Measurements from ENCODE around the gene ARHGAP15.

The ARHGAP15 gene

GRCh38 chr2:143633419-143633818 is 504.2 kb downstream of the ARHGAP15 start:
- no peak for DNase-seq (ENCODE audit: low read depth)
- H3K4me3 ChIP-seq (ENCODE audit: low read depth, low read length) = no peak overlapping the region
- no peak for TF ChIP-seq CTCF (IDR thresholded peaks at IDR 0.05; ENCODE audit: low read depth, low read length, missing control alignments)

GRCh38 chr2:143635302-143635701 is 506.1 kb downstream of the ARHGAP15 start:
- H3K4me3 ChIP-seq (ENCODE audit: low read depth, low read length) = no peak overlapping the region
- no peak for DNase-seq (ENCODE audit: low read depth)
- TF ChIP-seq CTCF (IDR thresholded peaks at IDR 0.05; ENCODE audit: low read depth, low read length, missing control alignments) = no peak

- H3K4me3 ChIP-seq (ENCODE audit: low read depth, low read length) = no peak overlapping the region
- DNase-seq (ENCODE audit: low read depth) = no peak
- no peak for TF ChIP-seq CTCF (IDR thresholded peaks at IDR 0.05; ENCODE audit: low read depth, low read length, missing control alignments)
These were observed 506.7 kb downstream of the ARHGAP15 start for GRCh38 chr2:143635936-143636335.

GRCh38 chr2:143640826-143641225 is 511.6 kb downstream of the ARHGAP15 start:
- no peak overlapping the region for H3K4me3 ChIP-seq (ENCODE audit: low read depth, low read length)
- no peak for DNase-seq (ENCODE audit: low read depth)
- TF ChIP-seq CTCF (IDR thresholded peaks at IDR 0.05; ENCODE audit: low read depth, low read length, missing control alignments) = no peak

GRCh38 chr2:143645921-143646645 is 516.9 kb downstream of the ARHGAP15 start:
- H3K4me3 ChIP-seq (ENCODE audit: low read depth, low read length) = no peak overlapping the region
- DNase-seq (ENCODE audit: low read depth) = no peak
- TF ChIP-seq CTCF (IDR thresholded peaks at IDR 0.05; ENCODE audit: low read depth, low read length, missing control alignments) = no peak

- no peak for DNase-seq (ENCODE audit: low read depth)
- no peak overlapping the region for H3K4me3 ChIP-seq (ENCODE audit: low read depth, low read length)
- TF ChIP-seq CTCF (IDR thresholded peaks at IDR 0.05; ENCODE audit: low read depth, low read length, missing control alignments) = no peak
These were observed 520.1 kb downstream of the ARHGAP15 start for GRCh38 chr2:143649226-143649740.

- TF ChIP-seq CTCF (IDR thresholded peaks at IDR 0.05; ENCODE audit: low read depth, low read length, missing control alignments) = no peak
- no peak overlapping the region for H3K4me3 ChIP-seq (ENCODE audit: low read depth, low read length)
- no peak for DNase-seq (ENCODE audit: low read depth)
These were observed 523.5 kb downstream of the ARHGAP15 start for GRCh38 chr2:143652692-143653091.

Measured in GM12864 (cell line).